GM23338 (cell line): ENCODE data around the gene CNTN5. TPM values are rescaled to one million over a fixed set of nuclear protein-coding genes. Genes with fewer than 3 reads are reported as not detected.

ENCODE experiments used
- ATAC-seq: fragments of 200-7000 bp; cut with Tn5 transposase; 3 replicates; pipeline ENCODE4 v1.9.1; 2020
- DNase-seq: peaks from one replicate; pipeline ENCODE4 v3.0.0-alpha.2; 2015; ENCODE audit warnings: low spot score
- H2AFZ ChIP-seq: fragments of 200-600 bp; sonication (generic); 2 replicates; pipeline ENCODE4 v1.8.0; 2016; ENCODE audit warnings: antibody characterized with exemption, mild to moderate bottlenecking, moderate library complexity
- H3F3A ChIP-seq: fragments of 200-600 bp; sonication (generic); replicated peaks from 2 replicates; pipeline ENCODE4 v1.8.0; 2017; ENCODE audit warnings: antibody characterized with exemption, mixed run types, low read depth
- H3K27ac ChIP-seq: fragments of 200-600 bp; sonication (generic); 2 replicates; pipeline ENCODE4 v1.6.1; 2016; ENCODE audit warnings: low read depth
- H3K27me3 ChIP-seq: fragments of 200-600 bp; sonication (generic); 2 replicates; pipeline ENCODE4 v1.8.0; 2016; ENCODE audit warnings: mild to moderate bottlenecking, mixed run types, moderate library complexity; ENCODE audit not compliant: insufficient read depth
- H3K36me3 ChIP-seq: fragments of 200-600 bp; sonication (generic); 2 replicates; pipeline ENCODE4 v1.8.0; 2016; ENCODE audit warnings: mild to moderate bottlenecking; ENCODE audit not compliant: insufficient read depth
- H3K4me1 ChIP-seq: fragments of 200-600 bp; sonication (generic); 2 replicates; pipeline ENCODE4 v1.8.0; 2016; ENCODE audit warnings: mild to moderate bottlenecking, moderate library complexity; ENCODE audit not compliant: insufficient read depth
- H3K4me2 ChIP-seq: fragments of 200-600 bp; sonication (generic); 2 replicates; pipeline ENCODE4 v1.7.1; 2017; ENCODE audit warnings: mixed run types
- H3K4me3 ChIP-seq: fragments of 200-600 bp; sonication (generic); 2 replicates; pipeline ENCODE4 v1.6.1; 2016; ENCODE audit warnings: mixed run types
- H3K79me2 ChIP-seq: fragments of 200-600 bp; sonication (generic); replicated peaks from 2 replicates; pipeline ENCODE4 v1.8.0; 2017; ENCODE audit warnings: mild to moderate bottlenecking; ENCODE audit not compliant: insufficient read depth
- H3K9me2 ChIP-seq: fragments of 200-600 bp; sonication (generic); 2 replicates; pipeline ENCODE4 v1.8.0; 2017; ENCODE audit not compliant: insufficient read depth
- H4K20me1 ChIP-seq: fragments of 200-600 bp; sonication (generic); replicated peaks from 2 replicates; pipeline ENCODE4 v1.8.0; 2017; ENCODE audit warnings: mild to moderate bottlenecking; ENCODE audit not compliant: insufficient read depth
- H3K27ac Mint-ChIP-seq: 2 replicates; pipeline ENCODE4 v1.8.0; 2020; ENCODE audit warnings: inconsistent platforms, mild to moderate bottlenecking, moderate library complexity, mixed read lengths
- H3K27me3 Mint-ChIP-seq: 3 replicates; pipeline ENCODE4 v1.8.0; 2022; ENCODE audit warnings: low read depth, mild to moderate bottlenecking, moderate library complexity, mixed read lengths, inconsistent platforms; ENCODE audit not compliant: insufficient read depth, poor library complexity
- H3K36me3 Mint-ChIP-seq: 3 replicates; pipeline ENCODE4 v1.8.0; 2021; ENCODE audit warnings: low read depth, mild to moderate bottlenecking, inconsistent platforms, moderate library complexity, mixed read lengths
- H3K4me1 Mint-ChIP-seq: 3 replicates; pipeline ENCODE4 v1.8.0; 2020; ENCODE audit warnings: mild to moderate bottlenecking, inconsistent platforms, mixed read lengths
- H3K4me3 Mint-ChIP-seq: 3 replicates; pipeline ENCODE4 v1.8.0; 2021; ENCODE audit warnings: moderate library complexity, mild to moderate bottlenecking, inconsistent platforms, mixed read lengths
- H3K9me3 Mint-ChIP-seq: 3 replicates; pipeline ENCODE4 v1.8.0; 2020; ENCODE audit warnings: moderate library complexity, mild to moderate bottlenecking, inconsistent platforms, mixed read lengths
- CREB1 ChIP-seq: fragments of 250-450 bp; sonication (Bioruptor Pico); IDR thresholded peaks from 2 replicates; pipeline ENCODE4 v1.5.0; 2020; ENCODE audit warnings: low read depth, mild to moderate bottlenecking, moderate library complexity
- CTCF ChIP-seq, 2 experiments: fragments of 200-600 bp in 1 of 2; sonication (generic) in 1 of 2; conservative IDR thresholded peaks; 2 replicates each; pipeline versions ENCODE4 v1.5.1 to v1.6.1; 2016 to 2017; ENCODE audit warnings: antibody characterized with exemption in 2 of 2, low read depth in 2 of 2, mild to moderate bottlenecking in 2 of 2, moderate library complexity in 1 of 2
- ETS1 ChIP-seq: IDR thresholded peaks from 2 replicates; pipeline ENCODE4 v1.6.1; 2016; ENCODE audit warnings: antibody characterized with exemption
- EZH2 ChIP-seq: fragments of 200-600 bp; sonication (generic); IDR thresholded peaks from one replicate; pipeline ENCODE4 v1.8.0; 2017; ENCODE audit warnings: antibody characterized with exemption, mild to moderate bottlenecking, low read depth; ENCODE audit not compliant: unreplicated experiment
- EZH2phosphoT487 ChIP-seq: fragments of 200-600 bp; sonication (generic); IDR thresholded peaks from one replicate; pipeline ENCODE4 v1.8.1; 2018; ENCODE audit warnings: antibody characterized with exemption; ENCODE audit not compliant: unreplicated experiment
- JUNB ChIP-seq: IDR thresholded peaks from one replicate; pipeline ENCODE4 v1.6.1; 2016; ENCODE audit warnings: antibody characterized with exemption; ENCODE audit not compliant: unreplicated experiment
- NANOG ChIP-seq: IDR thresholded peaks from 2 replicates; pipeline ENCODE4 v1.6.1; 2016; ENCODE audit warnings: antibody characterized with exemption, borderline replicate concordance
- POLR2AphosphoS5 ChIP-seq: IDR thresholded peaks from 2 replicates; pipeline ENCODE4 v1.6.1; 2016; ENCODE audit warnings: antibody characterized with exemption, low read depth
- REST ChIP-seq: IDR thresholded peaks from one replicate; pipeline ENCODE4 v1.6.1; 2018; ENCODE audit warnings: antibody characterized with exemption; ENCODE audit not compliant: unreplicated experiment
- STAT1 ChIP-seq: IDR thresholded peaks from one replicate; pipeline ENCODE4 v1.6.1; 2016; ENCODE audit warnings: antibody characterized with exemption; ENCODE audit not compliant: unreplicated experiment
- ZNF114 ChIP-seq: fragments of 250-450 bp; sonication (Bioruptor Pico); IDR thresholded peaks from 2 replicates; pipeline ENCODE4 v1.5.0; 2020; ENCODE audit warnings: mild to moderate bottlenecking, moderate library complexity
- ZNF331 ChIP-seq: fragments of 250-450 bp; sonication (Bioruptor Pico); IDR thresholded peaks from 2 replicates; pipeline ENCODE4 v1.5.0; 2020; ENCODE audit warnings: low read depth, mild to moderate bottlenecking, moderate library complexity
- polyA plus RNA-seq: library from polyadenylated mRNA; unstranded; fragments of >200 nt; fragmentation: Nextera tagmentation; extraction: Ambion mirVana; gene quantifications from 2 replicates; pipeline ENCODE4 v1.2.1, GENCODE V29; 2016
- total RNA-seq: library from RNA; depleted of rRNA; stranded (reverse); fragments of >200 nt; shearing (Covaris generic); gene quantifications from 2 replicates; pipeline ENCODE4 v1.2.3, GENCODE V29; 2014

Gene CNTN5
- total and polyA plus RNA-seq, 2 experiments from 2014 or later: not detected

- DNase-seq: no peak
- no peaks in the 10 kb centered on the region for H3K27me3 Mint-ChIP-seq
- TF ChIP-seq EZH2phosphoT487 (no peak), STAT1 (no peak), ZNF114 (CRISPR knock-in tag) (no peak), CREB1 (CRISPR knock-in tag) (no peak)
- no peaks in the 10 kb centered on the region for H3K27me3 ChIP-seq
- H2AFZ ChIP-seq: no peak overlapping the region
- H3F3A ChIP-seq: no peaks in the 10 kb centered on the region
- no peaks in the 10 kb centered on the region for H3K36me3 ChIP-seq
- H3K27ac ChIP-seq: no peak overlapping the region
- no peaks in the 10 kb centered on the region for H3K4me1 Mint-ChIP-seq
- no peak overlapping the region for H3K4me3 Mint-ChIP-seq
- no peaks in the 10 kb centered on the region for H3K9me2 ChIP-seq
- no peak overlapping the region for H3K27ac Mint-ChIP-seq
- H4K20me1 ChIP-seq: no peaks in the 10 kb centered on the region
- no peaks in the 10 kb centered on the region for H3K36me3 Mint-ChIP-seq
- no peak for ATAC-seq
- no peak overlapping the region for H3K4me3 ChIP-seq
- H3K79me2 ChIP-seq: no peaks in the 10 kb centered on the region
- H3K4me1 ChIP-seq: no peaks in the 10 kb centered on the region
- H3K4me2 ChIP-seq: no peak overlapping the region
- H3K9me3 Mint-ChIP-seq: no peaks in the 10 kb centered on the region
Measured at GRCh38 chr11:99554232-99554903, 533.6 kb downstream of the CNTN5 start.

- no peak overlapping the region for H3K4me3 Mint-ChIP-seq
- no peaks in the 10 kb centered on the region for H3K79me2 ChIP-seq
- no peaks in the 10 kb centered on the region for H3K4me1 Mint-ChIP-seq
- ATAC-seq: no peak
- H3K36me3 ChIP-seq: no peaks in the 10 kb centered on the region
- no peaks in the 10 kb centered on the region for H3K27me3 ChIP-seq
- H3K27ac Mint-ChIP-seq: no peak overlapping the region
- no peaks in the 10 kb centered on the region for H3F3A ChIP-seq
- no peaks in the 10 kb centered on the region for H3K9me2 ChIP-seq
- no peaks in the 10 kb centered on the region for H3K36me3 Mint-ChIP-seq
- H3K4me2 ChIP-seq: no peak overlapping the region
- H3K9me3 Mint-ChIP-seq: no peaks in the 10 kb centered on the region
- H4K20me1 ChIP-seq: no peaks in the 10 kb centered on the region
- H3K4me1 ChIP-seq: no peaks in the 10 kb centered on the region
- no peak overlapping the region for H2AFZ ChIP-seq
- H3K27ac ChIP-seq: no peak overlapping the region
- DNase-seq: no peak
- no peak overlapping the region for H3K4me3 ChIP-seq
- H3K27me3 Mint-ChIP-seq: no peaks in the 10 kb centered on the region
- TF ChIP-seq EZH2: no peak
- TF ChIP-seq STAT1: no peak
- no peak for TF ChIP-seq NANOG
- no peak for TF ChIP-seq ZNF331 (CRISPR knock-in tag)
- TF ChIP-seq EZH2phosphoT487: no peak
- no peak for TF ChIP-seq POLR2AphosphoS5
- no peak for TF ChIP-seq CTCF (conservative IDR thresholded peaks at IDR 0.05; ENCODE audit: low read depth in 2 of 2)
- no peak for TF ChIP-seq ETS1
- TF ChIP-seq ZNF114 (CRISPR knock-in tag): no peak
- TF ChIP-seq REST: no peak
- no peak for TF ChIP-seq JUNB
- no peak for TF ChIP-seq CREB1 (CRISPR knock-in tag)
Measured at GRCh38 chr11:99555486-99555885, 534.7 kb downstream of the CNTN5 start.
